Neural crest cell (in vitro differentiated cells): ENCODE data around the gene HOXD9. TPM values are rescaled to one million over a fixed set of nuclear protein-coding genes. Genes with fewer than 3 reads are reported as not detected.

Experiments used
- DNase-seq: peaks from one replicate; pipeline ENCODE4 v3.0.0; 2021; ENCODE audit warnings: low read depth, mixed read lengths, low spot score
- H3K27ac Mint-ChIP-seq: one replicate; pipeline ENCODE4 v1.8.0; 2021; ENCODE audit warnings: mild to moderate bottlenecking, mixed read lengths; ENCODE audit not compliant: unreplicated experiment
- H3K27me3 Mint-ChIP-seq: 2 replicates; pipeline ENCODE4 v1.8.0; 2021; ENCODE audit warnings: low read depth, mild to moderate bottlenecking, mixed read lengths
- H3K36me3 Mint-ChIP-seq: 2 replicates; pipeline ENCODE4 v1.8.0; 2021; ENCODE audit warnings: low read depth, mild to moderate bottlenecking, mixed read lengths
- H3K4me1 Mint-ChIP-seq: 2 replicates; pipeline ENCODE4 v1.8.0; 2021; ENCODE audit warnings: mixed read lengths
- H3K4me3 Mint-ChIP-seq: one replicate; pipeline ENCODE4 v1.8.0; 2021; ENCODE audit warnings: mild to moderate bottlenecking, mixed read lengths
- H3K9me3 Mint-ChIP-seq: 2 replicates; pipeline ENCODE4 v1.8.0; 2021; ENCODE audit warnings: mixed read lengths
- CTCF ChIP-seq: fragments of 200-600 bp; sonication (generic); conservative IDR thresholded peaks from 2 replicates; pipeline ENCODE4 v1.5.0; 2021; ENCODE audit warnings: antibody characterized with exemption, mild to moderate bottlenecking
- total RNA-seq: library from RNA; stranded (reverse); gene quantifications from 2 replicates; pipeline ENCODE4 v1.2.1, GENCODE V29; 2021

Gene HOXD9
- total RNA-seq, 1 donor from 2014 or later = not detected

DNA sequence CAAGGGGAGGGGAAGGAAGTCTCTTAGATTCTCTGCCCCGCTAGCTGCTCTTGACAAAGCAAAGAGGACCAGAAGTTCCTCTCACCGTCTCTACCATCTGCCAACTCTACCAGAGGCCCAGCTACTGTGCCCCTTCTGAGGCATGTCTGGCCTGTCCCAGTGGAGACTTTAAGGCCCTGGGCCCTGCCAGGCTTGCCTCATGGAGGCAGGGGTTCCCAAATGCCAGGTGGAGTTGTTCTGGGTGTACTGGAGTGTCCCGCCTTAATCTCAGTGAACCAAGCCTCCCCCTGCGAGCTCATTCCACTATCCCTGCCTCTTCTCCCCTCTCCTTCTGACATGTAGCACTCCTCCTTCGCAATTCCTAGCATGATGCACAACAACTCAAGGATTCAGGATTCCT is 20.7 kb upstream of the HOXD9 start:
- no peak for DNase-seq
- peaks cover 20% of the 10 kb centered on the region for H3K4me1 Mint-ChIP-seq
- TF ChIP-seq CTCF = no peak

GRCh38 chr2:176102309-176102866 is 20.1 kb upstream of the HOXD9 start:
- Mint-ChIP-seq H3K4me1 (peaks cover 15% of the 10 kb centered on the region), H3K36me3 (peaks cover 6% of the 10 kb centered on the region), H3K4me3 (no peak overlapping the region), H3K9me3 (no peaks in the 10 kb centered on the region), H3K27ac (no peak overlapping the region), H3K27me3 (peaks cover 98% of the 10 kb centered on the region)
- no peak for TF ChIP-seq CTCF
- DNase-seq = no peak

More for the DNA sequence above, 20.7 kb upstream of the HOXD9 start:
- Mint-ChIP-seq H3K4me3 (no peak overlapping the region), H3K9me3 (no peaks in the 10 kb centered on the region), H3K27me3 (peaks cover 99% of the 10 kb centered on the region), H3K27ac (no peak overlapping the region), H3K36me3 (peaks cover 6% of the 10 kb centered on the region)

- no peaks in the 10 kb centered on the region for H3K9me3 Mint-ChIP-seq
- no peak overlapping the region for H3K27ac Mint-ChIP-seq
- H3K4me1 Mint-ChIP-seq = peaks cover 9% of the 10 kb centered on the region
- H3K27me3 Mint-ChIP-seq = peaks cover 93% of the 10 kb centered on the region
- no peak for DNase-seq
- H3K36me3 Mint-ChIP-seq = peaks cover 4% of the 10 kb centered on the region
- peak overlapping the region; percentile 55 for H3K4me3 Mint-ChIP-seq
- no peak for TF ChIP-seq CTCF
Measured at GRCh38 chr2:176103194-176103593, 19.3 kb upstream of the HOXD9 start.

DNA sequence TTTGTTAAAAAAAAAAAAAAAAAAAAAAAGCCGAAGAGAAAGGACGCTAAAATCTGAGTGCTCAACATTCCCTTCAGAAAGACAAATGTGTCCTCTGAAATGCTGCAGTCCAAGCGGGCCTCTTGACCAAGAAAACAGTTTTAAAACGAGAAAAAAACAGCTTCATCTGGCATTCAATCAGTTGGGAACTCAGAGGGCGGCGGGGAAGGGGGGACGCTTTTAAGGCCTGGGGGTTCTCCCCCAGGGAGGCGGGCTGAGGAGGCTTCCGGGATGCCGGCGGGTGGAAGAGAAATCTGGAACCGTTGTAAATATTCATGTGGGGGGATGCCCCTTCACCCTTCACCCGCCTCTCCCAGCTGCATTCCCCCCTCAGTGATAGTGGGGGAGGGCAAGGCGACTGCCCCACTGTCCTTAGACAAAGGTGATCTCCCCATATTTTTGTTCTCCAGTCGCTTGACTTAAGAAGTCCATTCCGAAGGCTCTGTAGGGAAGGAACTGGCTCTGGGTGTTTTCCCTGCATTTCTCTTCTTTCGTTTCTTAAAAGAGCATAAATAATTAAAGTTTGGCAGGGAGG is 18.7 kb upstream of the HOXD9 start:
- H3K4me3 Mint-ChIP-seq = no peak overlapping the region
- H3K36me3 Mint-ChIP-seq = peaks cover 4% of the 10 kb centered on the region
- no peak for TF ChIP-seq CTCF
- peaks cover 9% of the 10 kb centered on the region for H3K4me1 Mint-ChIP-seq
- no peak overlapping the region for H3K27ac Mint-ChIP-seq
- H3K27me3 Mint-ChIP-seq = peaks cover 93% of the 10 kb centered on the region
- no peaks in the 10 kb centered on the region for H3K9me3 Mint-ChIP-seq
- DNase-seq = no peak

- H3K4me3 Mint-ChIP-seq = no peak overlapping the region
- no peak overlapping the region for H3K27ac Mint-ChIP-seq
- H3K4me1 Mint-ChIP-seq = peaks cover 12% of the 10 kb centered on the region
- H3K9me3 Mint-ChIP-seq = no peaks in the 10 kb centered on the region
- no peak for TF ChIP-seq CTCF
- no peak for DNase-seq
- H3K27me3 Mint-ChIP-seq = peaks cover 93% of the 10 kb centered on the region
- H3K36me3 Mint-ChIP-seq = peaks cover 4% of the 10 kb centered on the region
Measured at GRCh38 chr2:176104316-176105077, 18.0 kb upstream of the HOXD9 start.
